ENCODE data around the gene OR2A25. TPM values are rescaled to one million over a fixed set of nuclear protein-coding genes. Genes with fewer than 3 reads are reported as not detected.

OR2A25 gene
- total RNA-seq, 1 donor from 2014 or later = not detected

DNA sequence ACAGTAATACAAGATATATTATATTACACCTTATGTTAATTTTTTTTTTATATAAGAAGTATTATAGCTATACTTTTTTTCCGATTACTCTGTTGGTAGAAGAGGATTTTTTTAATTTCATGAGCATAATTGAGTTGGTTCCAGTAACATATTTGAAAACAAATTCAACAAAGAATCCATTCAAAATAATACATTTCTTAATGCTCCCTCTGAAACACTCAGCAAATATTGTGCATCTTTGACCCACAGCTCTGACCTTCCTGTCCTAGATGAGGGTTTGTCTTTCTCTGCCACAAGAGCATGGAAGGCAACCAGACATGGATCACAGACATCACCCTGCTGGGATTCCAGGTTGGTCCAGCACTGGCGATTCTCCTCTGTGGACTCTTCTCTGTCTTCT is 39.7 kb downstream of the OR2A25 start, which contains the start of gene OR2A2:
TSS of gene OR2A2 (plus strand) at position 301 of the 400 bp plus-strand sequence. CDS start at position 301, 0 bp downstream.
- H3K27ac Mint-ChIP-seq (ENCODE audit: unreplicated experiment) = no peak within 1 kb of the TSS

DNA sequence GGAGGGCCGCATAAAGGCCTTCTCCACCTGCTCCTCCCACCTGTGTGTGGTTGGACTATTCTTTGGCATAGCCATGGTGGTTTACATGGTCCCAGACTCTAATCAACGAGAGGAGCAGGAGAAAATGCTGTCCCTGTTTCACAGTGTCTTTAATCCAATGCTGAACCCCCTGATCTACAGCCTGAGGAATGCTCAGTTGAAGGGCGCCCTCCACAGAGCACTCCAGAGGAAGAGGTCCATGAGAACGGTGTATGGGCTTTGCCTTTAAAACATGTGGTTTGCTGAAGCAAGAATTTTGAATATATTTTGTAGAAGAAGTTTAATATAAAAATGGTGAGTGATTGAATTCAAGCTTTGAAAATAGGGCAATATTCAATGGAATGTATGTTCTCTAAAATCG is 40.7 kb downstream of the OR2A25 start:
- H3K36me3 Mint-ChIP-seq (ENCODE audit: unreplicated experiment) = no peaks in the 10 kb centered on the region
- no peaks in the 10 kb centered on the region for H3K9me3 Mint-ChIP-seq (ENCODE audit: unreplicated experiment)
- H3K4me3 Mint-ChIP-seq (ENCODE audit: unreplicated experiment) = no peak overlapping the region
- H3K27ac Mint-ChIP-seq (ENCODE audit: unreplicated experiment) = no peak overlapping the region
- peaks cover 32% of the 10 kb centered on the region for H3K27me3 Mint-ChIP-seq (ENCODE audit: unreplicated experiment)
- no peak for DNase-seq (ENCODE audit: extremely low spot score, unreplicated experiment)
- H3K4me1 Mint-ChIP-seq (ENCODE audit: unreplicated experiment) = no peaks in the 10 kb centered on the region
- TF ChIP-seq, protein P1, sequence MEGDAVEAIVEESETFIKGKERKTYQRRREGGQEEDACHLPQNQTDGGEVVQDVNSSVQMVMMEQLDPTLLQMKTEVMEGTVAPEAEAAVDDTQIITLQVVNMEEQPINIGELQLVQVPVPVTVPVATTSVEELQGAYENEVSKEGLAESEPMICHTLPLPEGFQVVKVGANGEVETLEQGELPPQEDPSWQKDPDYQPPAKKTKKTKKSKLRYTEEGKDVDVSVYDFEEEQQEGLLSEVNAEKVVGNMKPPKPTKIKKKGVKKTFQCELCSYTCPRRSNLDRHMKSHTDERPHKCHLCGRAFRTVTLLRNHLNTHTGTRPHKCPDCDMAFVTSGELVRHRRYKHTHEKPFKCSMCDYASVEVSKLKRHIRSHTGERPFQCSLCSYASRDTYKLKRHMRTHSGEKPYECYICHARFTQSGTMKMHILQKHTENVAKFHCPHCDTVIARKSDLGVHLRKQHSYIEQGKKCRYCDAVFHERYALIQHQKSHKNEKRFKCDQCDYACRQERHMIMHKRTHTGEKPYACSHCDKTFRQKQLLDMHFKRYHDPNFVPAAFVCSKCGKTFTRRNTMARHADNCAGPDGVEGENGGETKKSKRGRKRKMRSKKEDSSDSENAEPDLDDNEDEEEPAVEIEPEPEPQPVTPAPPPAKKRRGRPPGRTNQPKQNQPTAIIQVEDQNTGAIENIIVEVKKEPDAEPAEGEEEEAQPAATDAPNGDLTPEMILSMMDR (IDR thresholded peaks at IDR 0.05) = no peak

More for the DNA sequence above, 39.7 kb downstream of the OR2A25 start, which contains the start of gene OR2A2:
- no peak within 1 kb of the TSS for H3K4me3 Mint-ChIP-seq (ENCODE audit: unreplicated experiment)
- TF ChIP-seq, protein P1 (IDR thresholded peaks at IDR 0.05) = no peak
- no peaks in the 10 kb centered on the region for H3K36me3 Mint-ChIP-seq (ENCODE audit: unreplicated experiment)
- no peaks in the 10 kb centered on the region for H3K9me3 Mint-ChIP-seq (ENCODE audit: unreplicated experiment)
- peaks cover 36% of the 10 kb centered on the region for H3K27me3 Mint-ChIP-seq (ENCODE audit: unreplicated experiment)
- DNase-seq (ENCODE audit: extremely low spot score, unreplicated experiment) = no peak
- H3K4me1 Mint-ChIP-seq (ENCODE audit: unreplicated experiment) = no peaks in the 10 kb centered on the region

DNA sequence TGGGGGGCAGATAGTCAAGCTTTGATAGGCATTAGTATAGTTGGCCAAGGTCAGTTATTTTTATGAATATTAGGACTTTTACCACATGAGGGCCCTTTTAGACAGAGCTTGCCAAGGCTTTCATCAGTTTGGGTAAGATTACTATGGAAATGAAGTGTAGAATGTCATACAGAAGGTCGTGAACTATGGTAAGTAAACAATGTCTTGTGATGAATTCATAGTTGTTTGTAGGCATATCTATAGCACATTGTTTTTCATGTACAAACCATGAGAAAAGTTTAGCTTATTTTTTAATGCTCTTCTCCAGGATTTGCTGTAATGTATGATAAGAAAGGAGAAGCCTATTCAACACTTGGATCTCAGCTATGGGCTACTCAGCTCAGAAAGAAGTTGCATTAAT is 44.0 kb downstream of the OR2A25 start:
- H3K4me3 Mint-ChIP-seq (ENCODE audit: unreplicated experiment) = no peak overlapping the region
- peaks cover 2% of the 10 kb centered on the region for H3K4me1 Mint-ChIP-seq (ENCODE audit: unreplicated experiment)
- TF ChIP-seq, protein P1 (IDR thresholded peaks at IDR 0.05) = no peak
- no peaks in the 10 kb centered on the region for H3K36me3 Mint-ChIP-seq (ENCODE audit: unreplicated experiment)
- no peak overlapping the region for H3K27ac Mint-ChIP-seq (ENCODE audit: unreplicated experiment)
- DNase-seq (ENCODE audit: extremely low spot score, unreplicated experiment) = no peak
- peaks cover 33% of the 10 kb centered on the region for H3K27me3 Mint-ChIP-seq (ENCODE audit: unreplicated experiment)
- H3K9me3 Mint-ChIP-seq (ENCODE audit: unreplicated experiment) = no peaks in the 10 kb centered on the region

DNA sequence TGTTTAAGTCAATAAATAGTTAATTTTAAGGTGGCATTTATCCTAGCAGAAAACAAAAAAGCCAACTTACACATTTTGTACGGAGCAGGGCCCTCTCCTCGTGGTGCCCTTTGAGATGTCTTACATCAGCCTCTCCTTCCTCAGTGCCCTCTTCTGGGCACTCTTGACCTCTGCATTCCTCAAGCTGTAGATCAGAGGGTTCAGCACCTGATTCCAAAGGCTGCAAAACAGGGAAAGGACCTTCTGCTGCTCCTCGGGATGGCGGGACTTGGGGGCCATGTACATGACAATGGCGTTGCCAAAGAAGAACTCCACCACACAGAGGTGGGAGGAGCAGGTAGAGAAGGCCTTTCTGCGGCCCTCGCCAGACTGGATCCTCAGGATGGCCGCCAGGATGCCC is 48.7 kb downstream of the OR2A25 start:
- no peak for DNase-seq (ENCODE audit: extremely low spot score, unreplicated experiment)
- H3K27me3 Mint-ChIP-seq (ENCODE audit: unreplicated experiment) = peaks cover 26% of the 10 kb centered on the region
- TF ChIP-seq, protein P1 (IDR thresholded peaks at IDR 0.05) = no peak
- peaks cover 2% of the 10 kb centered on the region for H3K4me1 Mint-ChIP-seq (ENCODE audit: unreplicated experiment)
- no peak overlapping the region for H3K4me3 Mint-ChIP-seq (ENCODE audit: unreplicated experiment)
- no peaks in the 10 kb centered on the region for H3K36me3 Mint-ChIP-seq (ENCODE audit: unreplicated experiment)
- no peaks in the 10 kb centered on the region for H3K9me3 Mint-ChIP-seq (ENCODE audit: unreplicated experiment)
- no peak overlapping the region for H3K27ac Mint-ChIP-seq (ENCODE audit: unreplicated experiment)

DNA sequence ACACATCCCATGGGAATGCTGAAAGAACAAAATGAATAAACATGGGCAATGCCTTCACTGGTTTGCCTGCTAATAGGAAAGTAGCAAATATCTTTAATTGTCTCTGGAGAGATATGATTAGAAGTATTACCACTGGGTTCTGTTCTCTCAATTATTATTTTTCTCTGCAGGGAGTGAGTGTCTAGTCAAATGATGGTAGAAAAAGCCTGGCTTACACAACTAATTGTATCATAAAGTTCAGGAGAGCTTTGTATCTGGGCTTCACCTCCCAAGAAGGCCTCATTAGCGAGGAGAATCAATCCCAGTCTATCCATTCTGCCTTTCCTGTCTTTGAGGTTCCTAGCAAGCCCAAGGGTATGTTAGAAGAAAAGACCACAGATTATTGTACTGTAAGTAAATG is 53.3 kb downstream of the OR2A25 start, which contains the start of gene OR2A14:
TSS of gene OR2A14 (plus strand) at position 301 of the 400 bp plus-strand sequence. CDS start 5,937 bp downstream, outside the sequence.
- Mint-ChIP-seq H3K36me3 (ENCODE audit: unreplicated experiment) (no peaks in the 10 kb centered on the region), H3K4me1 (ENCODE audit: unreplicated experiment) (no peaks in the 10 kb centered on the region), H3K27ac (ENCODE audit: unreplicated experiment) (no peak within 1 kb of the TSS), H3K9me3 (ENCODE audit: unreplicated experiment) (no peaks in the 10 kb centered on the region), H3K27me3 (ENCODE audit: unreplicated experiment) (peaks cover 23% of the 10 kb centered on the region), H3K4me3 (ENCODE audit: unreplicated experiment) (no peak within 1 kb of the TSS)
- DNase-seq (ENCODE audit: extremely low spot score, unreplicated experiment) = no peak
- TF ChIP-seq, protein P1 (IDR thresholded peaks at IDR 0.05) = no peak

Other genes with a start within 250 kb of the OR2A25 start
- 82.4 and 87.8 TPM in 2 replicates for gene TCAF1, start 167.6 kb upstream of the OR2A25 start, total RNA-seq
- gene OR2F2, start 134.6 kb upstream of the OR2A25 start, total RNA-seq = not detected in 2 replicates
- gene OR2F1, start 115.0 kb upstream of the OR2A25 start, total RNA-seq = not detected in 2 replicates
- gene OR6B1, start 69.5 kb upstream of the OR2A25 start, total RNA-seq = not detected in 2 replicates
- not detected in 2 replicates for gene OR2A5, start 20.9 kb upstream of the OR2A25 start, total RNA-seq
- gene OR2A12, start 16.5 kb downstream of the OR2A25 start, total RNA-seq = not detected in 2 replicates
- gene OR2A2, start 39.8 kb downstream of the OR2A25 start, total RNA-seq = not detected in 2 replicates
- not detected in 2 replicates for gene OR2A14, start 53.4 kb downstream of the OR2A25 start, total RNA-seq
- 1.3 TPM in 1 of 2 replicates, not detected in the other for gene CTAGE4, start 113.7 kb downstream of the OR2A25 start, total RNA-seq
- 1.1 and 1.8 TPM in 2 replicates for gene ARHGEF35, start 126.0 kb downstream of the OR2A25 start, total RNA-seq
- 0.08 and 0.18 TPM in 2 replicates for gene OR2A42, start 169.8 kb downstream of the OR2A25 start, total RNA-seq
- 0.68 and 1.1 TPM in 2 replicates for gene OR2A7, start 195.0 kb downstream of the OR2A25 start, total RNA-seq
- 0.97 TPM in 1 of 2 replicates, not detected in the other for gene CTAGE8, start 199.5 kb downstream of the OR2A25 start, total RNA-seq
- not detected in 2 replicates for gene OR2A1, start 242.6 kb downstream of the OR2A25 start, total RNA-seq